ENCODE data around the gene PRH1. TPM values are rescaled to one million over a fixed set of nuclear protein-coding genes. Genes with fewer than 3 reads are reported as not detected.

Gene PRH1
- total RNA-seq, 1 donor from 2014 or later, result 9.1 TPM

GRCh38 chr12:10849425-10849878 is 34.6 kb downstream of the PRH1 start, which contains the start of gene PRR4:
Gene PRR4, minus strand, starts transcription at chr12:10849475. Its CDS starts 38 bp downstream, at chr12:10849437.
- no peak for TF ChIP-seq CTCF (conservative IDR thresholded peaks at IDR 0.05; ENCODE audit: low read depth, low read length)
- no peak within 1 kb of the TSS for H3K4me3 ChIP-seq (ENCODE audit: low read depth, low read length)
- no peak for DNase-seq (ENCODE audit: low read depth)

- no peak for TF ChIP-seq CTCF (conservative IDR thresholded peaks at IDR 0.05; ENCODE audit: low read depth, low read length)
- no peak for DNase-seq (ENCODE audit: low read depth)
- no peak overlapping the region for H3K4me3 ChIP-seq (ENCODE audit: low read depth, low read length)
Measured at GRCh38 chr12:10847744-10848143, 36.3 kb downstream of the PRH1 start.

- no peak for TF ChIP-seq CTCF (conservative IDR thresholded peaks at IDR 0.05; ENCODE audit: low read depth, low read length)
- no peak overlapping the region for H3K4me3 ChIP-seq (ENCODE audit: low read depth, low read length)
- DNase-seq (ENCODE audit: low read depth), result no peak
Measured at GRCh38 chr12:10842862-10843261, 41.2 kb downstream of the PRH1 start.

GRCh38 chr12:10838461-10838860 is 45.6 kb downstream of the PRH1 start:
- H3K4me3 ChIP-seq (ENCODE audit: low read depth, low read length), result no peak overlapping the region
- no peak for TF ChIP-seq CTCF (conservative IDR thresholded peaks at IDR 0.05; ENCODE audit: low read depth, low read length)
- no peak for DNase-seq (ENCODE audit: low read depth)

Other genes starting within 250 kb of the PRH1 start
- gene STYK1, start 210.2 kb downstream of the PRH1 start, total RNA-seq, result 2.5 and 4.6 TPM in 2 replicates
- 202 and 245 TPM in 2 replicates for gene YBX3, start 160.9 kb downstream of the PRH1 start, total RNA-seq
- gene TAS2R7, start 81.6 kb downstream of the PRH1 start, total RNA-seq, result not detected in 2 replicates
- gene TAS2R8, start 77.0 kb downstream of the PRH1 start, total RNA-seq, result not detected in 2 replicates
- gene TAS2R9, start 74.1 kb downstream of the PRH1 start, total RNA-seq, result not detected in 2 replicates
- 0.14 TPM in 1 of 2 replicates, not detected in the other for gene TAS2R10, start 57.9 kb downstream of the PRH1 start, total RNA-seq
- 0.29 and 1.2 TPM in 2 replicates for gene PRR4, start 34.8 kb downstream of the PRH1 start, total RNA-seq
- gene TAS2R13, start 25.3 kb upstream of the PRH1 start, total RNA-seq, result 0.29 and 1.6 TPM in 2 replicates
- gene PRH2, start 45.0 kb upstream of the PRH1 start, total RNA-seq, result not detected in 2 replicates
- 0.06 and 0.72 TPM in 2 replicates for gene TAS2R14, start 55.0 kb upstream of the PRH1 start, total RNA-seq
- gene TAS2R50, start 102.7 kb upstream of the PRH1 start, total RNA-seq, result not detected in 2 replicates
- gene TAS2R20, start 114.0 kb upstream of the PRH1 start, total RNA-seq, result 0.36 and 0.58 TPM in 2 replicates
- not detected in 2 replicates for gene TAS2R19, start 138.4 kb upstream of the PRH1 start, total RNA-seq
- 0.65 TPM in 1 of 2 replicates, not detected in the other for gene TAS2R31, start 147.2 kb upstream of the PRH1 start, total RNA-seq
- 0.17 TPM in 1 of 2 replicates, not detected in the other for gene TAS2R46, start 178.0 kb upstream of the PRH1 start, total RNA-seq
- gene TAS2R43, start 208.1 kb upstream of the PRH1 start, total RNA-seq, result not detected in 2 replicates

All from epithelial cell of proximal tubule (primary cell).